GM19240 (cell line): ENCODE measurements around the gene CERK.
"Not testable (repeated sequence)": the region's sequence is repeated elsewhere in the genome, so short reads cannot be mapped to it uniquely, and the experiment has no call there.

Experiments
- DNase-seq: peaks from one replicate; pipeline ENCODE4 v3.0.0; 2011; ENCODE audit warnings: low spot score; ENCODE audit not compliant: insufficient read length

CERK gene

DNA sequence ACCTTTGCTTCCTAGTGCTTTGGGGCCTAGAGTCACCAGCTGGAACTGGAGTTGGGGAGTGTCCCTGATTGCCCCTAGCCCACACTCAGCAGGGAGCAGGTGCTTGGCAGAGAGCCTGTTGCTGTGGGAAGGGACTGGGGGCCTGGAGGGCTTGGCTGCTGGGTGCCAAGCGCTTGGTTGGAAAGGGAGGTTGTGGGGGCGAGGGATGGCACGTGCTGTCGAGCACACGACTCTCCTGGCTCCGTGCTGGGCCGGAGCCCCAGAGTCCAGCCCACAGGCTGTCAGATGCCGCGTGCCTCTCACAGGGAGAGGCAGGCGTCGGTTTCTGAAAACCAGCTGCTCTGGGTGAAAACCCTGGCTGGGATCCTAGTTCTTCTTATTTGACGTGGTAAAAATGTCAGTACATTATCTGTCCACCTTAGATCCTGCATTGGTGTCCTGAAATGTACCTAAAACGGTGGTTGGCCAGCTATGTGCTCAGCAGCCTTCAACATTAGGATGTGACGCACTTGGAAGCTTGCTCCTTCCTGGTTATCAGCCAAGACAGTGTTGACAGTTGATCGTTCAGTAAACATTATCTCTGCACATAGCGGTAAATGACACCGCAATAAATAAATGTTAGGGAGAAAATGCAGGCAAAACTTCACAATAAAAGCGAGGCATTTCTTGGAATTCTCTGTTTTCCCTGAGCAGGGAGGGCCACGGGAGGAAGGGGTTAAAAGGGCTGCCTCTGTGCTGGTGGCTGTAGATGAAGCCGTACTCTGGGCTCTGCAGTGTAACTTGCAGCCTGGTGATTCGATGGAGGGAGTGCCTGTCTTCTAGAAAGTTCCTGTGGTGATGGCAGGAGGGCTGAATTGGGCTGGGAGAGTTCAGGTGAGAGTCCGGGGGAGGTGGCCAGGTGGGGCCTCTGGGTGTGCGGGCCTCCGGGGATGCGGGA lies 88.6 kb downstream of the CERK start:
- DNase-seq = no peak

DNA sequence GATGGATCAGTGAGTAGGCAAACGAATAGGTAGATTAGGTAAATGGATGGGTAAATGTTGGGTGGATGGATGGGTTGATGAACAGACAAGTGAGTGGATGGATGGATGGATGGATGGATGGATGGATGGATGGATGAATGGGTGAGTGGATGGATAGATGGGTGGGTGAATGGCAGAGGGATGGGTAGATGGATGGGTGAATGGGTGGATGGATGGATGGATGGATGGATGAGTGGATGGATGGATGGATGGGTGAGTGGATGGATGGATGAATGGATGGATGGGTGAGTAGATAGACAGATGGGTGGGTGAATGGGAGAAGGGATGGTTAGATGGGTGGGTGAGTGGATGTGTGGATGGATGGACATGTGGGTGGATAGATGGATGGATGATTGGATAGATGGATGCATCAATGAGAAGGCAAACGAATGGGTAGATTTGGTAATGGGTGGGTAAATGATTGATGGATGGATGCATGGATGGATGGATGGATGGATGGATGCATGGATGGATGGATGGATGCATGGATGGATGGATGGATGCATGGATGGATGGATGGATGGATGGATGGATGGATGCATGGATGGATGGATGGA lies 89.7 kb downstream of the CERK start:
- DNase-seq = not testable (repeated sequence)

DNA sequence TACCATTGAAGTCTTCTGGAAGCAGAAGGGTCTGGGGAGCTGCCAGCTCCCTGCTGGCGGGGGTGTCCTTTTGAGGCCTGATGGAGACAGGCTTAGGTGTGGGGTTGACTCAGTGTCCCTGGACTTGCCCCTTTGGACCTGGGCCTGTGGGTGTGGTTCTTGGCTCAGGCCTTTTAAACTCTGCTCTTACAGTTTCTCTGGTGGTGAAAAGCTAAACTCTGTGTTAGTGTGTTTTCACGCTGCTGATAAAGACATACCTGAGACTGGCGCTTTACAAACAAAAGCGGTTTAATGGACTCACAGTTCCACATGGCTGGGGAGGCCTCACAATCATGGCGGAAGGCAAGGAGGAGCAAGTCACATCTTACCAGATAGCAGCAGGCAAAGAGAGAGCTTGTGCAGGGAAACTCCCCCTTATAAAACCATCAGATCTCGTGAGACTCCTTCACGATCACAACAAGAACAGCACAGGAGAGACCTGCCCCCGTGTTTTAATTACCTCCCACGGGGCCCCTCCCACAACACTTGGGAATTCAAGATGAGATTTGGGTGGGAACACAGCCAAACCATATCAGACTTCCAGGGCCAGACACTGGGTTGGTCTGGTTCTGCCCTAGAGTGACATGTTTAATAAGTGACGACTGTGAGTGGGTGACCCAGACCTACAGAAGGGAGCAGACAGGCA lies 91.4 kb downstream of the CERK start:
- no peak for DNase-seq

DNA sequence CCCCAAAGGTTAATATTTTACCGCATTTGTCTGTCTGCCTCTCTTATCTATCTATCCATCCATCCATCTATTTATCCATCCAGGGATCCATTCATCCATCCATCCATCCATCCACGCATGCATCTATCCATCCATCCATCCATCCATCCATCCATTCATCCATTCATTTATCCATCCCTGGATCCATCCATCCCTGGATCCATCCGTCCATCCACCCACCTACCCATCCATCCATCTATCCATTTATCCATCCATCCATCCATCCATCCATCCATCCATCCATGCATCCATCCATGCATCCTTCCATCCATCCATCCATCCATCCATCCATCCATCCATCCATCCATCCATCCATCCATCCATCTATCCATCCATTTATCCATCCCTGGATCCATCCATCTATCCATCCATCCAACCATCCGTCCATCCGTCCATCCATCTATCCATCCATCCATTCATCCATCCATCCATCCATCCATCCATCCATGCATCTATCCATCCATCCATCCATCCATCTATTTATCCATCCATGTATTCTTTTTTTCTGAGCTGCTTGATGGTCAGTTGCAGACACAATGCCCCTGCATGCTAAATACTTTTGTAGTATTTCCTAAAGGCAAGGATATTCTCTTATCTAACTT lies 95.1 kb downstream of the CERK start:
- not testable (repeated sequence) for DNase-seq

DNA sequence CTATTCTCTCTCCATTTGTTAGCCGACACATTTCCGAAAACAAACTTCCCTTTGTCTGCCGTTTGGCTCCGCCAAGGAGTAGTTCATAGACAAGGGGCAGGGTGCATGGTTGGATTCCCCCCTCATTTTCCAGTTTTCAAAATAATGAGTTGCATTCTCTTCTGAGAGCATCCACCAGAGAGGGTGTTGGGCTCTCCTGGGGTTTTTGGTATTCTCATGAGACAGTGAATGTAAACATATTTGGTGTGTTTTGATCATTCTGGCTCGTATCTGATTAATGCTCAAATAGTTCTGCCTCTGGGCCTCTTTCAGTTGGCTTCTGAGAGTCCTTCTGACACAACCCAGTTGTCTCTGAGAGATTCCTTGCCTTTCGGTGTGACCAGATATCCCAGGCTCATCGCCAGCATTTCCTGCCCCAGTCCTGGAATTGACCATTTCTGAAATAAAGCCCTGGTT lies 96.2 kb downstream of the CERK start:
- no peak for DNase-seq

DNA sequence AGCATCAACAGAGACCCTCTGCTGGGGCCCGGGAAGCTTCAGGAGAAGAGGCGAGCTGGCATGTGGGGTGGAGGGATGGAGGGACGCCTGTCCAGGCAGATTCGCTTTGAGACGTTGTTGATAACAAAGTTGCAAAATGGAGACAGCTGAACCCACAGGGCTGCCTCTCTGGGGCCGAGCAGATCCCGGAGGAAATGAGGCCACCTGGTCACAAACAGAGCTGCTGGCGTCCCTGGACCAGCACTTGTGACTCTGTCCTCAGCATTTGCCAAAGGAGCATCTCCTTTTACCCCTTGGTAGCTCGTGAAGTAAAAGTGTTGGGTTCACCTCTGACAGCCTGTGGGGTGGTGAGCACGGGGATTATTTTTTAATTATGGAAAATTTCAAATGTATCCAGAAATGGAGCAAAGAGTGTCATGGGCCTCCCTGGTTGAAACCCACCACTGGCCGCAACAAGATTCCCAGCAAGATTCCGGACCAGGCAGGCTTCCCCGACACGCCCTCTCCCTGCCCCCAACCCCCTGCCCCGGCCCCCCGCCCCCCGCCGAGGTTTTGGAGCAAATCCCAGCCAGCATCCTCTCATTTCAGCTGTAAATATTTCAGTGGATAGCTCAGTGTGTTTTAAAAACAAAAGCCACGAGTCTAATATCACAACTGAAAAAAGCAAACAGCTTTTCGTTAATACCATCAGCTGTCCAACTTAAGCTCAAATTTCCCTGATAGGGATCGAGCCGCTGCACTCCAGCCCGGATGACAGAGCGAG lies 97.6 kb downstream of the CERK start:
- DNase-seq = no peak

DNA sequence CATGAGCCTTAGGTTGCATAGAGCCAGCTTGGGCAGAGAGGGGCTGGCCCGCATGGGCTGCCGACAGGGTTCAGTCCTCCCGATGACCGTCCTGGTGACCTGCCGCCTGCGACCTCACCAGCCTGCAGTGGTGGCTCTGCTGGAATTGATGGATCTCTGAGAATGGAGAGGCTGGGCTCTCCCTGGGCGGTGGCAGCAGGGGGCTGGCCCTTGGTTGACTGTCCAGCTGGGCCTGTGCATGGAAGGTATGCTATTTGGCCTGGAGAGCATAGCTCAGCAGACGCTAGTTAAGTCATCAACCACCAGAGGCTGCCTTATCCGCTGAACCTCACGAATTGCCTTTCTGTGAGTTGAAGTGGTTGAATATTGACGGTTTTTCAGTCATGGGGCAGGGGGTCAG lies 98.2 kb downstream of the CERK start:
- no peak for DNase-seq

DNA sequence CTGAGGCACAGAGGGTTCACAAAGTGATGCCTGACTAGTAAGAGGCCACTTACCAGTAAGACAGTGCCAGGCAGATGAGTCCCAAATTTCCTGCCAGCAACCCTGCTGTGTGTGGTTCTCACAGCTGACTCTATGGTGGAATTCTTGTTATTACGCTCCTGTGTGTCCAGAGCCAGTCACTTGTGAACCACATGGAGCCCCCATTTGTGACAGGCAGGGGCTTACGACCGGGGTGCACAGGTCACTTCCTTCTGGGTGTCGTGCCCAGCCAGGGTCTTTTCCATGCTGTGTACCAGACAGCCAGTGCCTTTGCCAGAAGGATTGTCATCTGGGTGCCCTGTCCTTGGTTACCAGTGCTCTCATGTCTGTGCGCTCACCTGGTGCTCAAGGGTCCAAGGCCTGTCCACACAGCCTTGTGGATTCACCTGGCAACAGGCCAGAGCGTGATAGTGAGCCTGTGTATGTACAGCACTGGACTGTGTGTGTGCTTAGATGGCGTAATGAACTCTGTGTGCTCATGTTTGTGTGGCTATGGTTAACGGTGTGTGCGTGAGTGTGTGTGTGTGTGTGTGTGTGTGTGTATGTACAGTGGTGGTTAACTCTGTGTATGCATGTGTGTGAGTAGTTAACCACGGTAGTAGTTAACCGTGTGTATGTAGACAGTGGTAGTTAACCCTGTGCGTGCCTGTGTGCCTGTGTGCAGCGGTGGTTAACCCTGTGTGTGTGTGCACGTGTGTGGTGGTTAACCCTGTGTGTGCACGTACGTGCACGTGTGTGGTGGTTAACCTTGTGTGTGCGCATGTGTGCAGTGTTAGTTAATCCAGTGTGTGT lies 99.2 kb downstream of the CERK start:
- DNase-seq = no peak

DNA sequence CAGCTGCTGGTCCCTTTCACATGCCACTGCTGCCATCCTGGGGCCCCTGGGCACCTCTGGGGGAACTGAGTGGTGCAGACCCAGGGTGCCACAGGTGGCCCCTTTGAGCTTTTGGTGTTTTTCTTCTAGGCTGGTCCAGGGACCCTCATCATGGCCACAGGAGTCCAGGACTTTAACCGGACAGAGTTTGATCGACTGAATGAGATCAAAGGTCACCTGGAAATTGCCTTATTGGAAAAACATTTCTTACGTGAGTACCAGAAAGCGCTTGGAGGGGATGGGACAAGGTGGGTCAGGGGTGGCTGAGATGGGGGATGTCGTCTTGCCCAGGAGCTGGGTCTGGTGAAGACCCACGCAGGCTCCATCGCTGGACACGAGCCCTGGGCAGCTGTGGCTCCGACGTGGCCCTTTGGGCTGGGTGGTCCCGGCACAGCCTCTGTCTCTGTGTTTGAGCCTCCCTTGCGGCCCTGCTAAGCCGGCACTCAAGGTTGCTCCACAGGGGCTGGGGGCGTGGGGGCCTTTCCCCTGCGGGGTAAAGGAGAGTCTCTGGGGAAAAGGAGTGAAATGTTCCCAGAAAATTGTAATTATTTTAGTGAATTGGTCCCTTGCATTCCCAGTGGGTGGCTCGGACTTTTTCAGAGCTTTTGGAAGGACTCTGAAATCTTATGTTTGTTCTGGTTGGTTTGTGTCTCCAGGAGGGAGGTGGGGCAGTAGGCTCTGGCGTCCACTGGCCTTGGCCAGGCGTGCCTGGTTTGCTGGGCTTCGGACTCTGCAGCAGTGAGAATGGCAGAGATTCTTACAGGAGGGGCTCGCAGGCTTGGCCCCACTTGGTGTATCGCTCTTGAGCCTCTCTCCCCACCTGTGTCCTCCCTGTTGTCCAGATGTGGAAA lies 100.1 kb downstream of the CERK start:
- no peak for DNase-seq

DNA sequence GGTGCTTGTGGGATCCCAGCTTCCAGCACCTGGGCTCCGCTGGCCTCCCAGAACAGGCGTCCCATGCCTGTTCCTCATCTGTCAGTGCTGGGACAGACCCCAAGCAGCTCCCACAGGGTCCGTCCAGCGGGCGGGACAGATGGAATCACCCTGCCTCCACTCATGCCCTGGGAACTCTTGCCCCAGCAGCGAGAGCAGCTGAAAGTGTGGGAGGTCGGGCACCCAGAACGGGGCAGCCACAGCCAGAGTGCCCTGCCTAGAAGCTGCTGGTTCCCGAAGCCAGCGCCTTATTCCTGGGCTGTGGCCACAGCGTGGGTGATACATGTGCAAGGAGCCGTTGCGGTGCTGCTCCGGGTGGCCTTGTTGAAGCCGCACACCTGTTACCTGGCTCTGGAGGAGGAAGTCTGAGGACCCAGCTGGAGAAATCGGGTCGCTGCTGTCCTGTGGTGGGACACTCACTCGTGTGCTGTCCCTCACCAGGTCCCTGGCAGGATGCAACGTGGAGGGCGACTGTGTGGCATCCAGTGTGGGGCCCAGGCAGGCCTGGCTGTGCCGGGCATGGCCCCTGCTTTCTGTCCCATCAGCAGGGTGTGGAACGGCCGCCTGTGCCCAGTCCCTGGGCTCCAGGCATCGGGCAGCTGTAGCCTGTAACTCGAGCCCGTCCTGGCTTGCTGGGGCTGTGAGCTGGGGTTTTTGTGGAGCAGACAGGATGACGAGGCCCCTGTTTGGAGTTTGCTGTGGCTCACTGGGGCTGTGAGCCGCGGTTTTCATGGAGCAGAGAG lies 101.6 kb downstream of the CERK start:
- DNase-seq = no peak

DNA sequence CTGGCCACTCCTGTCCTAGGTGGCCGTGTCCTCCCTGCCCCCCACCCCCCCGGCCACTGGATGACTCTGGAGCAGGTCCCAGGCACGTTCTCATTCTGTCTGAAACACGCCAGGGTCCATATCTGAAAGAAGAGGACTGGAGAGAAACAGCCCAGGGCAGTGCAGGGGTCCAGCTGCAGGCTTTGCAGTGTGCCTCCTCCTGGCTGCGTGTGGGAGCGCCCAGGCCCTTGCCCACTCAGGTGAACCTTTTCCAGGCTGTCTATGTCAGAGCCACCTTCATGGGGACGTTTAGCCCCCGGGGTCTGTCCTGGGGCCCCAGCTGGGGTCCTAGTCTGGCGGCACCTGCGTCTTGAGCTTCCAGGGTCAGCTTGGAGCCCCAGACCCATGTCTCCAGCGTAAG lies 102.3 kb downstream of the CERK start:
- DNase-seq = no peak

DNA sequence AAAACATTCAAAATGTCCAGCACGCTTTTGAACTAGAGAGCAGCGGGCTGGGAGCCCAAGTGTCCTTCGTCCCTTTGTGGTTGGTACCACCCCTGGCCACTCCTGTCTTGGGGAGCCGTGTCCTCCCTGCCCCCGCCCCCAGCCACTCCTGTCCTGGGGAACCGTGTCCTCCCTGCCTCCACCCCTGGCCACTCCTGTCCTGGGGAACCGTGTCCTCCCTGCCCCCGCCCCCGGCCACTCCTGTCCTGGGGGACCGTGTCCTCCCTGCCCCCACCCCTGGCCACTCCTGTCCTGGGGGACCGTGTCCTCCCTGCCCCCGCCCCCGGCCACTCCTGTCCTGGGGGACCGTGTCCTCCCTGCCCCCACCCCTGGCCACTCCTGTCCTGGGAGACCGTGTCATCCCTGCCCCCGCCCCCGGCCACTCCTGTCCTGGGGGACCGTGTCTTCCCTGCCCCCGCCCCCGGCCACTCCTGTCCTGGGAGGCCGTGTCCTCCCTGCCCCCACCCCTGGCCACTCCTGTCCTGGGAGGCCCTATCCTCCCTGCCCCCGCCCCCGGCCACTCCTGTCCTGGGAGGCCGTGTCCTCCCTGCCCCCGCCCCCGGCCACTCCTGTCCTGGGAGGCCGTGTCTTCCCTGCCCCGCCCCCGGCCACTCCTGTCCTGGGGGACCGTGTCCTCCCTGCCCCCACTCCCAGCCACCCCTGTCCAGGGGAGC lies 102.9 kb downstream of the CERK start:
- not testable (repeated sequence) for DNase-seq
